Smooth muscle cell (in vitro differentiated cells): ENCODE measurements around the gene DMGDH. TPM values are rescaled to one million over a fixed set of nuclear protein-coding genes. Genes with fewer than 3 reads are reported as not detected.

ENCODE experiments used
- DNase-seq: peaks from one replicate; lab custom pipeline; 2025; ENCODE audit not compliant: unreplicated experiment; lab: John Stamatoyannopoulos, UW
- H2AFZ ChIP-seq: fragments of 200-600 bp; sonication (generic); 2 replicates; pipeline ENCODE4 v1.6.0; 2016; ENCODE audit warnings: antibody characterized with exemption, low read depth, mild to moderate bottlenecking
- H3F3A ChIP-seq: fragments of 200-600 bp; sonication (generic); 2 replicates; pipeline ENCODE4 v1.6.0; 2017; ENCODE audit warnings: antibody characterized with exemption, low read depth
- H3K27ac ChIP-seq: fragments of 200-600 bp; sonication (generic); 2 replicates; pipeline ENCODE4 v1.5.1; 2016; ENCODE audit warnings: low read depth, mild to moderate bottlenecking
- H3K27me3 ChIP-seq: fragments of 200-600 bp; sonication (generic); 2 replicates; pipeline ENCODE4 v1.6.1; 2016; ENCODE audit warnings: low read depth, mild to moderate bottlenecking
- H3K36me3 ChIP-seq: fragments of 200-600 bp; sonication (generic); 2 replicates; pipeline ENCODE4 v1.5.1; 2016; ENCODE audit warnings: low read depth
- H3K4me1 ChIP-seq: fragments of 200-600 bp; sonication (generic); 2 replicates; pipeline ENCODE4 v1.5.1; 2016; ENCODE audit warnings: low read depth
- H3K4me2 ChIP-seq: fragments of 200-600 bp; sonication (generic); 2 replicates; pipeline ENCODE4 v1.6.0; 2016; ENCODE audit warnings: mild to moderate bottlenecking
- H3K4me3 ChIP-seq: fragments of 200-600 bp; sonication (generic); 2 replicates; pipeline ENCODE4 v1.5.1; 2016; ENCODE audit warnings: mild to moderate bottlenecking
- H3K79me2 ChIP-seq: fragments of 200-600 bp; sonication (generic); 2 replicates; pipeline ENCODE4 v1.6.0; 2016; ENCODE audit warnings: low read depth, mild to moderate bottlenecking
- H3K9ac ChIP-seq: fragments of 200-600 bp; sonication (generic); 2 replicates; pipeline ENCODE4 v1.6.0; 2016; ENCODE audit warnings: low read depth
- H3K9me3 ChIP-seq: fragments of 200-600 bp; sonication (generic); replicated peaks from 2 replicates; pipeline ENCODE4 v1.5.1; 2016; ENCODE audit warnings: low read depth
- H4K20me1 ChIP-seq: fragments of 200-600 bp; sonication (generic); 2 replicates; pipeline ENCODE4 v1.6.0; 2016; ENCODE audit warnings: low read depth
- WGBS: methylation state at CpG from one replicate; pipeline ENCODE4 v1.1.7; 2016; ENCODE audit warnings: low lambda C conversion rate; 5-methylcytosine and 5-hydroxymethylcytosine counted together
- polyA plus RNA-seq: library from polyadenylated mRNA; unstranded; fragments of >200 nt; fragmentation: Nextera tagmentation; extraction: Ambion mirVana; gene quantifications from 2 replicates; pipeline ENCODE4 v1.2.1, GENCODE V29; 2016
- total RNA-seq: library from RNA; depleted of rRNA; stranded (reverse); fragments of >200 nt; gene quantifications from 2 replicates; pipeline ENCODE4 v1.2.3, GENCODE V29; 2014
- TF ChIP-seq, protein P1 (sequence below): fragments of 200-600 bp; sonication (generic); IDR thresholded peaks from 2 replicates; pipeline ENCODE4 v1.5.1; 2017; ENCODE audit warnings: borderline replicate concordance, mild to moderate bottlenecking, antibody characterized with exemption; ENCODE audit not compliant: insufficient read depth, poor library complexity, severe bottlenecking

Gene DMGDH
- total RNA-seq (0.04 TPM in 1 of 2 replicates, not detected in the other), polyA plus RNA-seq (0.07 TPM in 1 of 2 replicates, not detected in the other)

DNA sequence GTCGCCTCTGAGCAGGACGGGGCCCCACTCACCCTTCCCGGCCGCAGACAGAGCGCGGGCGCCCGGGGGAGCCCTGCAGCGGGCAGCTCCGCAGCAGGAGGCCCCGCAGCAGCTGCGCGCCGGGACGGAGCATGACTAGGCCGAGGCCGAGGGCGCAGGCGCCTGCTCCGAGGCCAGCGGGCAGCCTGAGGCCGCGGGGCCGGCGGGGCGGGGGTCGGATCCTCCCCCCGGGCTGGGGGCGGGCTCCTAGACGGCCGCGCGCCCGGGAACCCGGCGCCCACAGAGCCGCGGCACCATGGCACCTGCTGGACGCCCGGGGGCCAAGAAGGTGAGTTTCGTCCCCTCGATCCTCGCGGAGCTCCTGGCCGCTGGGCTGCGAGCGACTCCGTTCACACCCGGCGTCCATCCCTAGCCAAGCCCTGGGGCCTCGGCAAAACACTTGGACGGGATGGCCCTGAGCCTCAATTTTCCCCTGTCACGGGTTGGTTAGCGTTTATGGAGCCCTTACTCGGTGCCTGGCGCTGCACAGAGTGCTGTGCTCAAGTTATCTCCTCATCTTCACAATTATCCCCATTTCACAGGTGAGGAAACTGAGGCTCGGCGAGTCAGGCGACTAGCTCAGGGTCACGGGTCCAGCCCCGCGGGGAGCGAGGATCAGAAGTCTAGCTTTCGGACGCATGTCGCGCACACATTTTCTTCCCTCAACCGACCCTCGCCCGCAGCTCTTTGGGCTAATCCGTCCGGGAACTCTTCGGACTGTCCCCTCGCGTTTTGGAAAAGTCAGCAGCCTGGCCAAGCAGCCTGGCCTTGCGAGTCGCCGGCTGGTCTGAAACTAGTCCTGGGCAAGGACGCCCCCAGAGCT, at the start of gene DMGDH, which contains the start of gene BHMT2:
Gene DMGDH (minus strand): TSS at position 187 of the 862 bp plus-strand sequence. CDS start 54 bp downstream, at position 133.
Gene BHMT2 (plus strand): TSS at position 280 of the 862 bp plus-strand sequence. CDS start 16 bp downstream, at position 296.
- DNase-seq = no peak
- no peak within 1 kb of the TSS for H2AFZ ChIP-seq

DNA sequence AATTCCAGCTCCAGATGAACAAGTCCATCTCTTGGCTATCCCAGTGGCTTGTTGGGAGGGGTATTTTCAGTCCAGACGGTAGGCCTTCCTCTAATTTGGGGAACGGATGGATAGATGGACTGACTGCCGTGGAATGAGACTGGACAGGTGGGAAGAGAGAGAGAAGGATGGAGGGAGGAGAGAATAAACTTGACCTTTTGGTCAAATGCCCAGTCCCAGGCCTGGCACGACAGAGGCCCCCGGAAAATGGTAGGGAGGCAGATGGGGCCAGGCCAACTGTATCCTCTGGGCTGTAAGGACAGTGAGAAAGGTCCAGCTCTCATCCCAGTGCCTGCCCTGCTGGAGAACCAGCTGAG, 43.2 kb upstream of the DMGDH start:
- 73% methylated on average over 5 of the region's 5 CpGs for WGBS
- no peaks in the 10 kb centered on the region for H3K4me1 ChIP-seq
- H3K9ac ChIP-seq = no peak overlapping the region
- H3K9me3 ChIP-seq = no peaks in the 10 kb centered on the region
- peaks cover 81% of the 10 kb centered on the region for H3K27me3 ChIP-seq
- H2AFZ ChIP-seq = no peak overlapping the region
- no peaks in the 10 kb centered on the region for H3K36me3 ChIP-seq
- no peaks in the 10 kb centered on the region for H4K20me1 ChIP-seq
- H3F3A ChIP-seq = peaks cover 6% of the 10 kb centered on the region
- DNase-seq = no peak
- H3K4me3 ChIP-seq = no peak overlapping the region
- TF ChIP-seq, protein P1, sequence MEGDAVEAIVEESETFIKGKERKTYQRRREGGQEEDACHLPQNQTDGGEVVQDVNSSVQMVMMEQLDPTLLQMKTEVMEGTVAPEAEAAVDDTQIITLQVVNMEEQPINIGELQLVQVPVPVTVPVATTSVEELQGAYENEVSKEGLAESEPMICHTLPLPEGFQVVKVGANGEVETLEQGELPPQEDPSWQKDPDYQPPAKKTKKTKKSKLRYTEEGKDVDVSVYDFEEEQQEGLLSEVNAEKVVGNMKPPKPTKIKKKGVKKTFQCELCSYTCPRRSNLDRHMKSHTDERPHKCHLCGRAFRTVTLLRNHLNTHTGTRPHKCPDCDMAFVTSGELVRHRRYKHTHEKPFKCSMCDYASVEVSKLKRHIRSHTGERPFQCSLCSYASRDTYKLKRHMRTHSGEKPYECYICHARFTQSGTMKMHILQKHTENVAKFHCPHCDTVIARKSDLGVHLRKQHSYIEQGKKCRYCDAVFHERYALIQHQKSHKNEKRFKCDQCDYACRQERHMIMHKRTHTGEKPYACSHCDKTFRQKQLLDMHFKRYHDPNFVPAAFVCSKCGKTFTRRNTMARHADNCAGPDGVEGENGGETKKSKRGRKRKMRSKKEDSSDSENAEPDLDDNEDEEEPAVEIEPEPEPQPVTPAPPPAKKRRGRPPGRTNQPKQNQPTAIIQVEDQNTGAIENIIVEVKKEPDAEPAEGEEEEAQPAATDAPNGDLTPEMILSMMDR = no peak
- H3K27ac ChIP-seq = no peak overlapping the region
- no peak overlapping the region for H3K4me2 ChIP-seq
- no peaks in the 10 kb centered on the region for H3K79me2 ChIP-seq

More for the DNA sequence above, at the start of gene DMGDH, which contains the start of gene BHMT2:
- H3K4me3 ChIP-seq = no peak within 1 kb of the TSS
- H3K79me2 ChIP-seq = no peaks in the 10 kb centered on the region
- H3F3A ChIP-seq = no peaks in the 10 kb centered on the region
- H3K4me1 ChIP-seq = no peaks in the 10 kb centered on the region
- no peaks in the 10 kb centered on the region for H3K9me3 ChIP-seq
- TF ChIP-seq, protein P1 = no peak
- H4K20me1 ChIP-seq = no peaks in the 10 kb centered on the region
- no peak within 1 kb of the TSS for H3K27ac ChIP-seq
- no peak within 1 kb of the TSS for H3K9ac ChIP-seq
- WGBS = 90% methylated on average over 58 of the region's 79 CpGs
- H3K27me3 ChIP-seq = no peaks in the 10 kb centered on the region
- H3K4me2 ChIP-seq = no peak within 1 kb of the TSS
- no peaks in the 10 kb centered on the region for H3K36me3 ChIP-seq

DNA sequence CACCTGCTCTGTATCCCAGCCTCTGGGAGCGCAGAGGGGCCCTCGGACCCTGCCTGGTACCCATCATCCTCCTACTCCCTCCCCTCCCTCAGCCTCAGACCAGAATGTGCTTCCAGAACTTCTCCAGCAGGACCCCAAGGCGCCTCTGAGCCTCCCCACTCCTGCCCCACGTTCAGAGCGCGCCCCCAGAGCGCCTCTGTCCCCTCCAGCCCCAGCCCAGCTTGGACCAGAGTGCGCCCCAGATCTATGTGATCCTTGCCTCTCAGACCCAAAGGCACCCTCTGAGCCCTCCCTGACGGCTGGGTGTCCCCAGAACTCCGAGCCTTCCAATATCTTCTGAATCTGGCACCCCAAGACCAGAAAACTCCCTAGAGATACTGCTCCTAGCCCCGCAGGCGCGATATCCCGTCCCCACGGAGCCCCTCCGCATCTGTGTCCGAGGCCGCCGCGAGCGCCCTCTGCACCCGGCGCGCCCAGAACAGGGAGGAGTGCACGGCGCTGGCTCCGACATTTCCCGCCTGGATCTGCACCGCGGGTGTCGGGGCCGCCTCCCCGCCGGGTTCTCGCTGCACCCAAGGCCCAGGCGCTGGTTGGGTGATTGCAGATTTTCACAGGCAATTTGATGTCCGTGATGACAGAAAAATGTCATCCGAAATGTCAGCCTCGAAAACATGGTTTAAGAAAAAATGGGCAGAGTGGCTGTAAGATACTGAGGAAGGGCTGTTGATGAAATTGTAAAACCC, 42.7 kb upstream of the DMGDH start:
- no peak overlapping the region for H3K27ac ChIP-seq
- H3K4me2 ChIP-seq = peak overlapping the region; percentile 32
- H3K4me3 ChIP-seq = peak overlapping the region; percentile 9
- peaks cover 11% of the 10 kb centered on the region for H3F3A ChIP-seq
- no peaks in the 10 kb centered on the region for H3K79me2 ChIP-seq
- H3K27me3 ChIP-seq = peaks cover 79% of the 10 kb centered on the region
- H4K20me1 ChIP-seq = no peaks in the 10 kb centered on the region
- H3K36me3 ChIP-seq = no peaks in the 10 kb centered on the region
- DNase-seq = no peak
- no peak overlapping the region for H2AFZ ChIP-seq
- H3K9ac ChIP-seq = no peak overlapping the region
- no peaks in the 10 kb centered on the region for H3K4me1 ChIP-seq
- TF ChIP-seq, protein P1 = no peak
- no peaks in the 10 kb centered on the region for H3K9me3 ChIP-seq
- 7% methylated on average over 36 of the region's 39 CpGs for WGBS
